GM19099 (cell line): ENCODE results near the gene SPTBN4.

Experiments used
- POLR2A ChIP-seq: IDR thresholded peaks from 3 replicates; pipeline ENCODE4 v1.6.1; 2011; ENCODE audit warnings: low read depth; ENCODE audit not compliant: insufficient read length; ENCODE audit errors: extremely low read depth

SPTBN4 gene

DNA sequence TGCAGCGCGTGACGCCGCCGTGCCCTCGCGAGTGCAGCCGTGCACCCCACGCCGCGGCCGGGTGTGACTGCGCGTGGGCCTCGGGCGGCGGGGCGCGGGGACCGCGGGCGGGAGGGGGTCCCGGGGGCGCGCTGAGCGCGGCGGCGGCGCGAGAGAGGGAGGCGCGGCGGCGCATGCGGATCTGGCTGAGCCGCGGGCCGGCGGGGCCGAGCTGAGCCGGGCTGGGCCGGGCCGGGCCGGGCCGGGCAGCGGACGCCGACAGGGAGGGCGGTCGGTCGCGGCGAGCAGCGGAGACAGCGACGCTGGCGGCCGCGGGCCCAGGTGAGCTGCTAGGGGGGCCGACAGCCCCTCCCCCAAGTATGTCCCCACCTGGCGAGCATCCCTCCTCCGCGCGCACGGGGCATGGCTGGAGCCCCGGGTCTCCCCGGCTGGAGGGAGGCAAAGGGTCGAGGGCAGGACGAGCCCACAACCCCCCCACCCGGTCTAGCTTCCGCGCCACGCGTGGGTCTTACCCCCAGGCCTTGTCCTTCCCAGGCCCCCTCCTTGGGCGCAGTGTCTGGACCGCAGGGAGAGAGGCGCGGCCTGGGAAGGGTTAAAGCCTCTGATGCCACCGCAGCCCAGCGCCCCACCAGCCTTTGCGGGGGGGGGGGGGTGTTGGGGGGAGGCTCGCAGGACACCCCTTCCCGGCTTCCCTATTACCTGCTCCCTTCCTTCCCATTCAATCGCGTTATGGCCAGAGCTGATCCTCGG lies at the start of gene SPTBN4:
SPTBN4 (plus strand) TSS at position 17 of the 750 bp plus-strand sequence. CDS start 5,621 bp downstream, outside the sequence.
- no peak for TF ChIP-seq POLR2A

DNA sequence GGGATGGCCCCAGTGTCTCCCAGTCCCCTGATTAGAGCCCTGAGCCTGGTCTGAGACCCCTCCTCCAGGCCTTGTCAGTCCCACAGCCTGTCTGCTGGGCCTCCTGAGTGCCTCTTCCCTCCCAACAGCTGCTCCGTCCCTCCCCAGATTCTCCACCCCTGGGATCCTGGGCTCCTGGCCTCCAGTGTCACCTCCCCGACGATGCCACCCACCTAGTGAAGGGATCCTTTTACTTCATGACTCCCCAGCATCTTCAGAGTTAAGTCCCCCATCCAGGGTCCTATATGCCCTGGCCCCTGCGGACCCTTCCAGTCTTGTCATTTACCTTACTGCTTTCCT lies 49.2 kb upstream of the SPTBN4 start:
- TF ChIP-seq POLR2A: no peak

DNA sequence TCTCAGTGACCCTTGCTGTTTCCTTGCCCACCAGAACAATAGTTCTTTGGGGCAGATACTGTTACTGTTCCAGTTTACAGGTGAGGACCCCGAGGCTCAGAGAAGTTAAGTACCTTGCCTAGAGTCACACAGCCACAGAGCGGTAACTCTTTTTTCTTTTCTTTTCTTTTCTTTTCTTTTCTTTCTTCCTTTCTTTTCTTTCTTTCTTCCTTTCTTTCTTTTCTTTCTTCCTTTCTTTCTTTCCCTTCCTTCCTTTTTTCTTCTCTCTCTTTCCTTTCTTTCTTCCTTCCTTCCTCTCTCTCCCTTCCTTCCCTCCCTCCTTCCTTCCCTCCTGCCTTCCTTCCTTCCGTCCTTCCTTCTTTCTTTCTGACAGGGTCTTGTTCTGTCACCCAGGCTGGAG lies 48.8 kb upstream of the SPTBN4 start:
- TF ChIP-seq POLR2A: no peak

DNA sequence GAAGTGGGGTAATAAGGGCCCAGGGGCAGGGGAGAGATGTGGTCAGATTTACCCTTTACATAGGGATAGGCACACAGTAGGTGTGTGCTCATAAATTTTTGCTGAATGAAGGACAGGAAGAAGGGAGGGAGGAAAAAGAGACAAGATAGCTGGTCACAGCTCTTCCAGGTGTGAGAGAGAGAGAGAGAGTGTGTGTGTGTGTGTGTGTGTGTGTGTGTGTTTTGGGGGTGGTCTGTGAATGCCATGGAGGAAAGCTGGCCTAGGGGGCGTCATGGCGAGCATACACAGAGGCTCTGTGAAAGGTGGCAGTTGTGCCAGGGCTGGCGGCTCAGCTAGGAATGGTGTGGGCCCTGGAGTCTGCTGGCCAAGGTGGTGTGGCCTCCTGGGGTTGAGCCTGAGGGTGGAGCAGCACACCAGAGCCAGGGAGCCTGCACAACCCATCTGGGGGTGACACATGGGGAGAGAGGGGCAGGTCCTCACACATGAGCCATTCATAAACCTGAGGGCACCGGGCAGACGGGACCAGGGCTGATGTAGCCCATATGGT lies 47.7 kb upstream of the SPTBN4 start:
- no peak for TF ChIP-seq POLR2A

DNA sequence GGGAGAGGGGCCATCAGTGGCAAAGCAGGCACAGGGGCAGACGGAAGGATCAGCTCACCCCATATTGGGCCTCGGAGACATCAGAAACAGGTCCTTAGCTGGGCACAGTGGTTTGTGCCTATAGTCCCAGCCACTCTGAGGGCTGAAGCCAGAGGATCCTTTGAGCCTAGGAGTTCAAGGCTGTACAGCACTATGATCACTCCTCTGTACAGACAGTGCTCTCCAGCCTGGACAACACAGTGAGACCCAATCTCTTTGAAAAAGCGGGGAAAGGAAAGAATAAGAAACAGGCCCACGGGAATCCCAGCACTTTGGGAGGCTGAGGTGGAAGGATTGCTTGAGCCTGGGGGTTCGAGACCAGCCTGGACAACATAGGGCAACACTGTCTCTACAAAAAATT lies 47.0 kb upstream of the SPTBN4 start:
- TF ChIP-seq POLR2A: no peak

DNA sequence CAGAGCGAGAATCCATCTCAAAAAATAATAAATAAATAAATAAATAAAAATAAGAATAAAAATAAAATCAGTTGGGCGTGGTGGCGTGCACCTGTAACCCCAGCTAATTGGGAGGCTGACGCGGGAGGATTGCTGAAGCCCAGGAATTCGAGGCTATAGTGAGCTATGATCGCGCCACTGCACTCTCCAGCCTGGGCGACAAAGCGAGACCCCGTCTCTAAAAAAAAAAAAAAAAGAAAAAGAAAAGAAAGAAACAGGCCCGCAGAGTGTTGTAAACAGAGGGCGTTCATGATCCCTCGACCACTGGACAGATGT lies 46.4 kb upstream of the SPTBN4 start:
- no peak for TF ChIP-seq POLR2A

DNA sequence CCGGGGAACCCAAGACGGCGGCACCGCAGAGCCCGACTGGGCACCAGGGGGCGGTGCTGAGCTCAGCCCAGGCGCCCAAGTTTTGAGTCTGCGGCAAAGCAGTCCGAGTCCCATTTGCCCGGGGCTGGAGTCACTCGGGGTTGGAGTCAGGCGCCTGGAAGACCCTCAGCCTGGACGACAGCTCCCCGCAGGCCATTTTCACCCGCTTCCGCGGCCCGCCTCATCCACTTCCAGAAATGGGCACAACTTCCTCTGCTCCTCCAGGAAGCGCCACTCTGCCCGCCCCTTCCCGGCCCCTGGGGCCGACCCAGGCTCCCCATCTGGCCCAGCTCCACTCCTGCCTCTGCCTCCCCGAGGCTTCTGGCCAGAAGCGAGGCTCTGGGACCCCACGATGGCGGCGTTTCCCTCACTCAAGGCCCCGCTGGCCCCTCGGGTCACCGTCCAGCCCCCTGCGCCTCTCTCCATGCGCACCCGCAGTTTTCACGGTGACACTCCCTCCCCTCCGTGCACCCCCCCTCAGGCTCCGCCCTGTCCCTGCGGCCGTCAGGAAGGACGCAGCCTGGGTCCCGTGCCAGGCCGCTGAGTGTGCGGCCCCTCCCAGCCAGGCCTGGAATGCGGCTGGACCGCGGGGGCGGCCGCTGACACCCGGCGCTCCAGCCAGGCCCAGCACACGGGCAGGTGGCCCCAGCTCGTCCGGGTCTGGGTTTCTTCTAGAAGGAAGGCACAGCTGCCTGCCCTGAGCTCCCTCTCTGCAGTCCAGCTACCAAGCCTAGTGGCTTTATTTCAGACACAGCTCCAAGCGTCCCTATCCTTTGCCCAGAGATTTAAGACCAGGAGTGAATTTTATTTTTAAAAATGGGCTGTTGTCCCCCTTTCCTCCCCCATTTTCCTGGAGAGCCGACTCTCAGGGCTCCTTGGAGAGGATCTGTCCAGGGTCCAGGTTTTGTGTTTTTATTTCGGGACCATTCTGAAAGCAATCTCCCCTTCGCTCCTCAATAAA lies 45.7 kb upstream of the SPTBN4 start:
- peak; percentile 84 for TF ChIP-seq POLR2A

DNA sequence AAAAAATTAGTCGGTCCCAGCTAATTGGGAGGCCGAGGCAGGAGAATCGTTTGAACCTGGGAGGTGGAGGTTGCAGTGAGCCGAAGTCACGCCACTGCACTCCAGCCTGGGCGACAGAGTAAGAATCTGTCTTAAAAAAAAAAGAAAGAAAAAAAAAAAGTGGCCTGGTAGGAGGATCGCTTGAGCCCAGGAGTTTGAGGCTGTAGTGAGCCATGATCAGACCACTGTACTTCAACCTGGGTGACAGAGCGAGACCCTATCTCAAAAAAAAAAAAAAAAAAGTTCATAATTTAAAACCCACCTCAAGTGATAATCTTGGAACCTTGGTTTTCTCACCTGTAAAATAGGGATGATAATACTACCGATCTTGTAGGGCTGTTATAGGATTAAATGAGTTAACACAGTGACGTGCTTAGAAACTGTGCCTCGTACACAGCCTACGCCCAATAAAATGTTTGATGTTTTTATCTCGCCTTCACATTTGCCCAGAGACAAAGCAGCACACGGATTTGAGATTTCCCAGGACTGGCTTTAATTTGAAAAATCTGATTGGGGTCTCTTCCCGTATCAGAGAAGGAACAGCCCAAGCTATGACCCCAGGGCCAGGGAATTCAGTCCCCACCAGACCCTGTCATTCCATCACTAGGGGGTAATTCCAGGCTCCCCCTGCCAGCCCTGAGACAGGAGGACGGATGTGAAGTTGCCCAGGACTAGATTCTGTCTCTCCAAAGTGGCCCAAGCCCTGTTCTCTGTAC lies 44.6 kb upstream of the SPTBN4 start:
- TF ChIP-seq POLR2A: no peak

DNA sequence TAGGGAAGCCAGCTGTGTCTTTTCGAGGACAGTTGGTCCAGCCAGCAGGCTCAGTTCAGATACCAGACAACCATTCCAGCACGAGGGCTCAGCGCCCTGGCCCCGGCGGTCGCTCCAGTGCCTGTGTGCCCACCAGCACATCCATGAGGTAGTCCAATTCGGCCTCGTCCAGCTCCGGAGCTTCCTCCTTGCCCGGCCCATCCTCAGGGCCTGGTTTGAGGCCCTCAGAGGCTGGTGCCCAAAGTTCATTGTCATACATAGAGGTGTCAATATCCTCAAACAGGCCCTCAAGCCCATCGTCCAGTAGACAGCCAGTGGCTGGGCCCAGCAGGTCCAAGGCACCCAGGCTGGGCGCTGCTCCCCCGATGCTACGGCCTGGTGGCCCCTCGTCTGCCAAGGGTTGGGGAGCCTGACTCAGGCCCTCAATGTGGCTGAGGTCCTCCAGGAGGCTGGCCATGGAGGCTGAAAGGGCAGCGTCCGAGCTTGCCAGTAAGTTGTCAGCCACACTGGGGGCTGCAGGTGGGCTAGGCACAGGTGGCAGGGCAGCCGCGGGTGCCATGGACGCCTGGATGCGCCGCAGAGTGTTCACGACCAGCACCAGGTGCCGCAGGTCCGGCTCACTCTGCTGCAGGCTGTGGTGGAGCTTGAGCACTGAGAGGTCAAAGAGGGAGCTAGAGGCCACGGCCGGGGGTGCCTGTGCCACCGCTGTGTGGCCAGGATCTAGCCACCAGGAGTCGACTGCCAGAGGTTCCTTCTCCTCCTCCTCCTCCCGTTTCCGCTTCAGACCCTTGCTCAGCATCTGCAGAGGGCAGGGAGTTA lies 43.8 kb upstream of the SPTBN4 start:
- TF ChIP-seq POLR2A: no peak

DNA sequence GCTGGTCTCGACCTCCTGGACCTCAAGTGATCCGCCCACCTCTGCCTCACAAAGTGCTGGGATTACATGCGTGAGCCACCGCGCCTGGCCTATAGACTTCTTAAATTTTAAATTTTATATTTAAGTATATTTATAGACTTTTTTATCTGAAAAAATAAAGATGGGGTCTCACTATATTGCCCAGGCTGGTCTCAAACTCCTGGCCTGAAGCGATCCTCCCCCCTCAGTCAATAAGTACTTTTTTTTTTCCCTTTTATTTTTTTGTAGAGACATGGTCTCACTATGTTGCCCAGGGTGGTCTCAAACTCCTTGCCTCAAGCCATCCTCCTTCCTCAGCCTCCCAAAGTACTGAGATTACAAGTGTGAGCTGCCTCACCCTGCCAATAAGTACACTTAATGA lies 42.9 kb upstream of the SPTBN4 start:
- TF ChIP-seq POLR2A: no peak

DNA sequence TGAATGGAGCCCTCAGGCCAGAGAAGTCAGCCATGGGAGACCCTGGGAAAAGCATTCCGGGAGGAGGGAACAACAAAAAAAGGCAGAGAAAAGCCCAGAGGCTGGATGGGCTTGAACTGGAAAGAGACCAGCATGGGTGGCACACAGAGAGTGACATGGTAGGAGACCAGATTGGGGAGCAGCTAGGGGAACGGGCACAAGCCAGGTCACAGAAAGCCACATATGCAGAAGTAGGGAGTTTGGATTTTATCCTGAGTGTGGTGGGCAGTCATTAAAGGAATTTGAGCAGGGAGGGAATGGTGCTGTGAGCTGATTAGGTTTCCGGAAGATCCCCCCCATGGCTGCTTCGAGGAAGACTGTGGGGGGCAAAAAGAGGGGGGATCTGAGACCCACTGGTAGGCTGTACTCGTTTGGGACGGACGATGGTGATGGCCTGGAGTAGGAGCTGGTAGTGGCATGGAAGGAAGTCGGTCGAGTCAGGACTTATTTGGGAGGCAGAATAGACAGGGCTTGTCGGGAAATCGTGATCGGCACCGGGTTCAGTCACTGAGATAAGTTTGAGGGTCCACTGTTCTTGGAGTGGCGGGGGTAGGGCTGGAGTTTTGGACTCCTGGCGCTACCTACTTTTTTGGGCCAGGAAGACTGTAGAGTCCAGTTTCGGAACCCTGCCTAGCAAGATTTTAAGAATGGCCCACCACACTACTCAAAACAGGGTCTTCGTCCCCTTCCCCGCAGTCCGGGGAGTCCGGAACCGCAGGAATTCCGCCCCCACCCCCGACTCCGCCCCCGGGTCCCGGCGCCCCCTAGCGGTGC lies 42.0 kb upstream of the SPTBN4 start:
- TF ChIP-seq POLR2A: no peak

DNA sequence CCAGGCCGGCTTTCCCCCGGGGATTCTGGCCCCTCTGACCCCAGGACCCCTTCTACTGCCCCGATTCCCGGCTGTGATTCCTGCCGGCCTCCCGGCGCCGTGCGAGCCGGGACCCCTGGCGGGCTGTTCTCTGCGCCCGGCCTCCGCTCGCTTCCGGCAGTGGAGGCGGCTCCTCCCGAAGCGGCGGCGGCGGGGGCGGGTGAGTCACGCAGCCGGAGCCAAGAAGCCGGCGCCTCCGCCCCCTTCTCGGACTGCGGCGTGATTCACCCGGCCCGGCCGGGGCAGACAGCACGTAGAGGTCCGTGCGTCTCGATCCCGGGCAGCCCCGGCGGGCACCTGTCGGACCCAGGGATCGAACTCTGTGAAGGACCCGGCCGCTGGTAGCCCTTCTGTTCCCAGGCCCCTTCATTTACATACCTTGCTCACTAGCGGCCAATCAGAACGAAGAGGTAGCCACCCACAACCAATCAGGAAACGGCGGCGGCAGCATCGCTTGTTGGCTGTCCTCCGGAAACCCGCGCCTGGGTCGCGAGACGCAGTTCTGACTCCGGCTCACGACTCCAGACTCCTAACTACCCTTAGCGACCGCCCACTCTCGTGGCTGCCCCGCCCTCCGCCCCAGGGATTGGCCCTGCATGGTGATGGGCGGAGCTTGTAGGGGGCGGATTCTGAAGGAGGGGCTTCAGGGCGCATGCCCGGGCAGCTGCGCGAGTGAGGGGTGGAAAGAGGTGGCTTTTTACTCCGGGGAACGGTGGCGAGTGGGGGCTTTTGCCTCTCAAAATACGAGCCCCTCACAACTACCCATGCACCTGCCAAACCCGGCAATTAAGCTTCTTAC lies 41.1 kb upstream of the SPTBN4 start, which contains the start of gene SERTAD1:
SERTAD1 (minus strand) TSS at position 543 of the 838 bp plus-strand sequence. CDS start 2,446 bp downstream, outside the sequence.
- TF ChIP-seq POLR2A: peak; percentile 99

DNA sequence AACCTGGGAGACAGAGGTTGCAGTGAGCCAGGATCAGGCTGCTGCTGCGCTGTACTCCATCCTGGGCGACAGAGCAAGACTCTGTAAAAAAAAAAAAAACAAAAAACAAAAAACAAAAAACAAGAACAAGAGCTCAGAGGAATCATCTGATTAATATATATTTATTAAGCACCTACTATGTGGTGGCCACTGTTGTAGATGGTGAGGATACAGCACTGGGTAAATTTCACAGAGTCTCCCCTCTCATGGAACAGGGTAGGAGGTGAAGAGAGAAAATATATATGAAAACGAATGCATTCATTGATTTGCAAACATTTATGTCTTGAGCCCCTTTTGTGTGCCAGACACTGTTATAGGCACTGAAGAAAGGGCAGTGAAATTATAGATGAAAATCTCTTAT lies 35.1 kb upstream of the SPTBN4 start:
- no peak for TF ChIP-seq POLR2A
